Esophagus muscularis mucosa (tissue), 3 donors: ENCODE results near the gene KATNAL1.

Experiments
- POLR2A ChIP-seq: fragments of 450-650 bp; IDR thresholded peaks from one replicate; pipeline ENCODE4 v1.6.1; 2017; ENCODE audit warnings: antibody characterized with exemption, moderate library complexity, mild to moderate bottlenecking, low read depth
- TF ChIP-seq, protein P1 (sequence below), 3 experiments: fragments of 200-600 bp in 2 of 3; fragments of 450-650 bp in 1 of 3; sonication (generic) in 2 of 3; IDR thresholded peaks; one replicate each; pipeline ENCODE4 v1.5.1; 2017 to 2019; ENCODE audit warnings: antibody characterized with exemption in 3 of 3, mild to moderate bottlenecking in 2 of 3, moderate library complexity in 1 of 3

DNA sequence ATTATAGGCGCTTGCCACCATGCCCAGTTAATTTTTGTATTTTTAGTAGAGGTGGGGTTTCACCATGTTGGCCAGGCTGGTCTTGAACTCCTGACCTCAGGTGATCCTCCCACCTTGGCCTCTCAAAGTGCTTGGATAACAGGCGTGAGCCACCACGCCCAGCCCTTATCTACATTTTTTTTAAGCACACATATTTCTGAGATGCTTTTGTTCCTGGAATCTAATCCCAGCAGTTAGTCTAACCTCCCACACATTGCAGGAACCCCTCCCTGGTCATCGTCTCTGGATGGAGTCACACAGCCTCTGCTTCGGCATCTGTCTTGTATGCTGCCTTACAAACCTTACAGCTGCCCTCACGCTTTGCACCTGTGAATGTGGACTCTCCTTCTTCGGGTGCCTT lies 15.1 kb upstream of the KATNAL1 start:
- TF ChIP-seq, protein P1, sequence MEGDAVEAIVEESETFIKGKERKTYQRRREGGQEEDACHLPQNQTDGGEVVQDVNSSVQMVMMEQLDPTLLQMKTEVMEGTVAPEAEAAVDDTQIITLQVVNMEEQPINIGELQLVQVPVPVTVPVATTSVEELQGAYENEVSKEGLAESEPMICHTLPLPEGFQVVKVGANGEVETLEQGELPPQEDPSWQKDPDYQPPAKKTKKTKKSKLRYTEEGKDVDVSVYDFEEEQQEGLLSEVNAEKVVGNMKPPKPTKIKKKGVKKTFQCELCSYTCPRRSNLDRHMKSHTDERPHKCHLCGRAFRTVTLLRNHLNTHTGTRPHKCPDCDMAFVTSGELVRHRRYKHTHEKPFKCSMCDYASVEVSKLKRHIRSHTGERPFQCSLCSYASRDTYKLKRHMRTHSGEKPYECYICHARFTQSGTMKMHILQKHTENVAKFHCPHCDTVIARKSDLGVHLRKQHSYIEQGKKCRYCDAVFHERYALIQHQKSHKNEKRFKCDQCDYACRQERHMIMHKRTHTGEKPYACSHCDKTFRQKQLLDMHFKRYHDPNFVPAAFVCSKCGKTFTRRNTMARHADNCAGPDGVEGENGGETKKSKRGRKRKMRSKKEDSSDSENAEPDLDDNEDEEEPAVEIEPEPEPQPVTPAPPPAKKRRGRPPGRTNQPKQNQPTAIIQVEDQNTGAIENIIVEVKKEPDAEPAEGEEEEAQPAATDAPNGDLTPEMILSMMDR (IDR thresholded peaks at IDR 0.05), result no peak
- no peak for TF ChIP-seq POLR2A
